ENCODE data around the gene E2F7.

E2F7 gene

DNA sequence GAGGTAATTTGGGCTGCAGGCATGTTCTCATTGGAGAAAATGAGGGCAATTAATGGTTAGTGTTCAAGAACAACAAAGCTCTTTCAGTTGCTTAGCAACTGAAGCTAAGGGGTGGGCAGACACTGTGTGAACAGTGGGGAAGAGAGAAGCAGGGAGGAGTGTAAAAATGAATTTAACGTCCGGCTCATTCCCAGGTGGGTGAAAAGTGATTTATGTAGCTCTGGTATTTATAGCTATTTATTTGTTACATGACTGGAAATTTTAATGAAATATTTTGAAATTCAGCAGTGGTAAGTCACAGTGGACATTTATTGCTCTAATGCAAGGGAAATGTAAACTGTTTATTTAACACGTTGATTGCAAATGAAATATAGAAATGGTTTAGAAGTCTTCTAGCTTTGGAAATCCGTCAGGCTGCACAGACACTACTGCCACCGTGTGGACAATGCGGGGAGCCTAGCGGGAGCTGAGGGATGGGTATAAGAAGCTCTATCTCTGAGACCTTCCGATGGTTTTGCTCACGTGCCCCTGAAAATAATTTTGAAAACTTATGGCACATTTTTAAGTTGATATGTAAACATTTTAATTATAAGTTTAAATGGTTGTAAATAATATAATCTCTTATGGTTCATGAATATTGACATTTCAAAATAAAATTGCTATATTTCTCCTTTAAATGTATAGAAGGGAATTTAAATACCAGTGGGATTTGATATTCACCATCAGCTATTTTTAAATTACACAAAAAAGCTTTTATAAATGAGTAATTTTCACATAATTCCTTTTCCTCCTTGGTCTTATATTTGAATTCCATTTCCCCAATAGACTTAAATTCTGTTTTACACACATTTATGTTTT is 54.4 kb downstream of the E2F7 start:
- peak; percentile 63 for DNase-seq

GRCh38 chr12:77007476-77007875 is 57.9 kb downstream of the E2F7 start:
- no peak for DNase-seq

- DNase-seq: no peak
These were observed 59.7 kb downstream of the E2F7 start for GRCh38 chr12:77005611-77006098.

DNA sequence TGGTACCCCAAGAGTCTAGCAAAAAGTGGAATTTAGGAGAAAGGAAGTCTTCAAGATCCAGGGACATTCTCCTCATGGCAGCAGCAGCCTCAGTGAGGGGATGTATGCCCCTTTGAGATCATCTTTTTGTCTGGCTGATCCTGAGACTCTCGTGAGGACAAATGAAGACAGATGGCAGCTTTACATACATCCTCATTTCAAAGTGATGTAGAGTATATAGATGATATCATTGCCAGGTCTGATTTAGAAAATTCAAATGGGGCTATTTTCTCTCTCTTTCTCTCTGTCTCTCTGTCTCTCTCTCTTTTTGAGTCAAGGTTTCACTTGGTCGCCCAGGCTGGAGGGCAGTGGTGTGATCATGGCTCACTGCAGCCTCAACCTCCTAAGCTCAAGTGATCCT is 61.5 kb downstream of the E2F7 start:
- no peak for DNase-seq

DNA sequence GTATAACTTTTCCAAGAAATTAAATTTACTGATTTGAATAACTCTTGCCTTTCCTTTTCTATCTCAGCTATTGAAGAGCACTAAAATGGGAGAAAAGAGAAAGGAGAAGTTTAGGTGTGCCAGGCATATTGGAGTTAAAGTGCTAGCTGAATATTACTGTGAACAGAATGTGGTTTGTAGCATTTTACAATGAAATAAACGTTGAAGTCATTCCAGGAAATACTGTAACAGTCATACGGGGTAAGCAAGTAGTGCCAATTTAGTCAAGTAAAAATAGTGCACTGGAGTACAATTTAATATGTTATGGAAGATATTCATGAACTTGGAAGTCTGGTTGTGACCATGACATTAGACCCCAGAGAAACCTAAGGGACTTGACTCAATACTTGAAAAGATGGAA is 62.1 kb downstream of the E2F7 start:
- DNase-seq: no peak

GRCh38 chr12:77002382-77002781 is 63.0 kb downstream of the E2F7 start:
- no peak for DNase-seq

DNA sequence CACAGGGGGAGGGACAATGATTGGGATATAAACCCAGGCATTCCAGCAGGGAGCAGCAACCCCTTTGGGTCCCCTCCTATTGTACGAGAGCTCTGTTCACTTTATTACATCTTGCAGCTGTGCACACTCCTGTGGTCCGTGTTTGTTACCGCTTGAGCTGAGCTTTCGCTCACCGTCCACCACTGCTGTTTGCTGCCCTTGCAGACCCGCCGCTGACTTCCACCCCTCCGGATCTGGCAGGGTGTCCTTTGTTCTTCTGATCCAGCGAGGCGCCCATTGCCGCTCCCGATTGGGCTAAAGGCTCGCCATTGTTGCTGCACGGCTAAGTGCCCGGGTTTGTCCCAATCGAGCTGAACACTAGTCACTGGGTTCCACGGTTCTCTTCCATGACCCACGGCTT is 64.1 kb downstream of the E2F7 start:
- DNase-seq: peak; percentile 36

DNA sequence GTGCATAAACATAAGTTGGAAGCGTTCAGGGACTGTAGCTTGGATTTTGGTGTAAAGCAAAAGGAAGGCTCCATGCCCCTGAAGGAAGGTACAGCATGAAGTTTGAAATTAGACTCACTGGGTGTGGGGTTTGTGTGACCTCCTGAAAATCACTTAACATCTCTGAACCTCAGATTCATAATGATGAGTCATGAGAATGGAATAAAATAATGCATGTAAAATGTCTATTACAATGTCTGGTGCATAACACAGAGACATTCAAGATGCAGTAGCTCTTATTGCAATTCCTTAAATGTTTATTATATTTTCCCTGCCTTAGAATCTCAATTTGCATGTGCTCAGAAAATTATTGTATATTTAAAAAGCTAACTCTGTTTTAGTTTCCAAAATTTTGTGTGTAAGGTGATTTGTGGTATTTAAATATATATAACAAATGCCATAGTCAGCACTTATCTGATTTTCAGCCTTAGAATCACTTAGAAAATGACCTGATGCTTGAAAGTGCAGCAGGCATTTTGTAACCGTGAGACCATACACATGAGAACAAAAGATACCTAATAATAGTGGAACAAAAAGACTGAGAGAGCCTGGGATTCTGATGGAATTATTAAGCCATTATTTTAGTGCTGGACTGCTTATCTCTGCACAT is 66.3 kb downstream of the E2F7 start:
- no peak for DNase-seq

GRCh38 chr12:76998386-76998785 is 67.0 kb downstream of the E2F7 start:
- no peak for DNase-seq

GRCh38 chr12:76997011-76997780 is 68.2 kb downstream of the E2F7 start:
- DNase-seq: no peak

DNA sequence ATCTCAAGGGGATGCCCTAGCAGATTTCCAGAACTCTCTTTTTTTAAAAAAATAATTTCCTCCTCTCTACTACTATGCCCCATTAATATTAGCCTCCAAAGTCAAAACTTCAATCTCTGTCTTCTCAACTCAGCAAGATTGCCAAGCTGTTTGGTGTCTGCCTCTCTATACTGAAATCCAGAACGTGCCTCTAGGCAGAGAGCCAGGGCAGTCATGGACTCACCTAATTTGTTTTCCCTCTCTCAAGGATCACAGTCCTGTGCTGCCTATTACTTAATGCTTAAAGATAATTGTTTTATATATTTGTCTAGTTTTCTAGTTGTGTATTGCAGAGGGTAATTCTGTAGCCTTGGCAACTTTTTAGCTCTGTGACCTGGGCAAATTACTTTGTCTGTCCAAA is 74.7 kb downstream of the E2F7 start:
- no peak for DNase-seq

GRCh38 chr12:76984566-76984965 is 80.8 kb downstream of the E2F7 start:
- DNase-seq: no peak

DNA sequence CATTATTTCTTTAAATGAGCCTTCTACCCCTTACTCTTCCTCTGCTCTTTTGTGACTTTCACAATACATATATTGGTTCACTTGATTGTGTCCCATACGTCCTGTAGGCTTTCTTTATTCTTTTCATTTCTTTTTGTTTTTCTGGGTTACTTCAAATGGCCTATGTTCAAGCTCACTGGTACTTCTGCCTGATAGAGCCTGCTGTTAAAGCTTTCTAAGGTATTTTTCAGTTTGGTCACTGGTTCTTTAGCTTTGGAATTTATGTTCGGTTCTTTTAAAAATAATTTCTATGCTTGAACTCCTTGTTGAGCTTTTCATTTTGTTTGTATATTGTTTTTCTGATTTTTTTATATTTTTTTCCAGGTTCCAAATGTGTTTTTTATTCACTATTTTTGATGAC is 81.9 kb downstream of the E2F7 start:
- no peak for DNase-seq

- no peak for DNase-seq
These were observed 85.2 kb downstream of the E2F7 start for GRCh38 chr12:76980196-76980595.

- no peak for DNase-seq
These were observed 88.5 kb downstream of the E2F7 start for GRCh38 chr12:76976777-76977382.
